A673 (cell line): ENCODE measurements around the gene SLC10A4. TPM values are rescaled to one million over a fixed set of nuclear protein-coding genes. Genes with fewer than 3 reads are reported as not detected.

Source experiments
- BruUV-seq: library from RNA; stranded (reverse); fragments of 400-500 nt; replicated peaks from 2 replicates; lab custom pipeline; 2021; lab: Mats Ljungman, UMichigan
- CTCF ChIA-PET: fragments of 300-600 bp; sonication (Branson Sonifier 250); formaldehyde crosslinking; loops from one replicate; lab custom pipeline; 2022; ENCODE audit warnings: antibody characterized with exemption; lab: Charles Lee
- POLR2A ChIA-PET: fragments of 300-600 bp; sonication (Branson Sonifier 250); formaldehyde crosslinking; loops from one replicate; lab custom pipeline; 2022; ENCODE audit warnings: antibody characterized with exemption; ENCODE audit not compliant: low non-redundant PET; lab: Charles Lee
- DNase-seq: peaks from one replicate; pipeline ENCODE4 v3.0.0-alpha.2; 2015; ENCODE audit warnings: low spot score
- H3K27ac ChIP-seq: fragments of 200-600 bp; sonication (generic); 2 replicates; pipeline ENCODE4 v1.5.1; 2016; ENCODE audit warnings: mixed run types, low read depth, mild to moderate bottlenecking, mixed read lengths, antibody characterized with exemption, low read length; ENCODE audit not compliant: poor library complexity, severe bottlenecking
- H3K27me3 ChIP-seq: fragments of 200-600 bp; sonication (generic); replicated peaks from 2 replicates; pipeline ENCODE4 v1.6.1; 2017; ENCODE audit warnings: mixed run types, low read depth, mild to moderate bottlenecking, mixed read lengths, antibody characterized with exemption, low read length; ENCODE audit not compliant: insufficient read depth, poor library complexity
- H3K36me3 ChIP-seq: fragments of 200-600 bp; sonication (generic); 2 replicates; pipeline ENCODE4 v1.6.1; 2016; ENCODE audit warnings: mixed run types, mild to moderate bottlenecking, mixed read lengths, antibody characterized with exemption, low read length; ENCODE audit not compliant: insufficient read depth, poor library complexity, severe bottlenecking
- H3K4me1 ChIP-seq: fragments of 200-600 bp; sonication (generic); 2 replicates; pipeline ENCODE4 v1.6.1; 2017; ENCODE audit warnings: mixed run types, mild to moderate bottlenecking, mixed read lengths, antibody characterized with exemption, low read length; ENCODE audit not compliant: insufficient read depth, poor library complexity, severe bottlenecking
- H3K4me3 ChIP-seq: fragments of 200-600 bp; sonication (generic); 2 replicates; pipeline ENCODE4 v1.5.1; 2016; ENCODE audit warnings: low read depth, mixed run types, mild to moderate bottlenecking, mixed read lengths, low read length; ENCODE audit not compliant: poor library complexity, severe bottlenecking
- H3K9me3 ChIP-seq: fragments of 200-600 bp; sonication (generic); 2 replicates; pipeline ENCODE4 v1.6.1; 2016; ENCODE audit warnings: mixed run types, low read depth, mild to moderate bottlenecking, mixed read lengths, antibody characterized with exemption, low read length; ENCODE audit not compliant: poor library complexity, severe bottlenecking
- EZH2 ChIP-seq: fragments of 200-600 bp; sonication (generic); IDR thresholded peaks from 2 replicates; pipeline ENCODE4 v1.6.1; 2017; ENCODE audit warnings: borderline replicate concordance, low read depth, mild to moderate bottlenecking, mixed read lengths, antibody characterized with exemption, low read length; ENCODE audit not compliant: poor library complexity, severe bottlenecking
- intact Hi-C: fragments of 100-400 bp; cut with micrococcal nuclease; formaldehyde crosslinking; loops from one replicate; pipeline ENCODE4 v1.10.0; 2022; ENCODE audit not compliant: unreplicated experiment
- total RNA-seq: library from RNA; stranded (reverse); gene quantifications from 2 replicates; pipeline ENCODE4 v1.2.3, GENCODE V29; 2021
- TF ChIP-seq, protein P1 (sequence below): fragments of 300-800, 200-600 bp; sonication (generic); conservative IDR thresholded peaks from 2 replicates; pipeline ENCODE4 v1.5.1; 2017; ENCODE audit warnings: low read depth, mild to moderate bottlenecking, antibody characterized with exemption, low read length, moderate library complexity, mixed read lengths

Gene SLC10A4
- total RNA-seq, 1 experiment from 2014 or later: 4.4 TPM

DNA sequence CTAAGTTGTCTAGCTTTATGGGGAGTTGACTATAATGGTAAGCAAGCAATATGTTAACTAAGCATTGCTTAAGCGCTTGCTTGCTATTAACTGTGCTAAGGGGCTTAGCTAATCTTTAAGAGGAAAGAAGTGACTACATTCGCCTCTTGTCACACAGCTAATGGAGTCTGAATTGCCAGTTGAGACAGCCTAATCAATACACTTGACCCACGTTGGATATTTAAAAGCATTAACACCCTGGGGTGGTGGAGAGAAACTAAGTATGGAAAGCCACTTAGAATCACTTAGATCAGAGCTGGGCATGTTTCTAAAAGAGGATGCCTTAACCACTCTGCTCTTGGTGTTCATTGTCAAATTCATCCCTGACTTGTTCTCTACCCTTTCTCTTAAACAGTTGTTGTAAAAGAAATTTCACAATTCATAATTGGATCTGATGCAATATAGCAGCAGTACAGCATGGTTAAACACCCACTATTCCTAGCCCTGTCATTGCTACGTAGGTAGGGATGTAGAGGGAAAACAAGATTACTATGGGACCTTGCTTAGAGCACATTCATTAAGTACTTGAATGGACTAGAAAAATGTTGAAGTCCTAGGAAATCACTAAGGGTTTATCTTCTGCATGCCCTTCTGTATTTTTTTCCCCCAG is 10.4 kb downstream of the SLC10A4 start:
- Histone ChIP-seq H3K36me3 (peaks cover under 1% of the 10 kb centered on the region), H3K9me3 (no peaks in the 10 kb centered on the region), H3K27me3 (peaks cover 13% of the 10 kb centered on the region), H3K4me3 (no peak overlapping the region), H3K27ac (no peak overlapping the region), H3K4me1 (peaks cover 4% of the 10 kb centered on the region)
- DNase-seq: peak; percentile 21
- POLR2A ChIA-PET: no interaction called here
- CTCF ChIA-PET: interaction anchor here (0.6 kb wide), 1 partner anchor 73 kb away, joined by 3 read pairs; no protein-coding TSS in a partner anchor
- intact Hi-C loops: no loop called here
- BruUV-seq: no TSS peak
- no peak for TF ChIP-seq EZH2
- TF ChIP-seq, protein P1, sequence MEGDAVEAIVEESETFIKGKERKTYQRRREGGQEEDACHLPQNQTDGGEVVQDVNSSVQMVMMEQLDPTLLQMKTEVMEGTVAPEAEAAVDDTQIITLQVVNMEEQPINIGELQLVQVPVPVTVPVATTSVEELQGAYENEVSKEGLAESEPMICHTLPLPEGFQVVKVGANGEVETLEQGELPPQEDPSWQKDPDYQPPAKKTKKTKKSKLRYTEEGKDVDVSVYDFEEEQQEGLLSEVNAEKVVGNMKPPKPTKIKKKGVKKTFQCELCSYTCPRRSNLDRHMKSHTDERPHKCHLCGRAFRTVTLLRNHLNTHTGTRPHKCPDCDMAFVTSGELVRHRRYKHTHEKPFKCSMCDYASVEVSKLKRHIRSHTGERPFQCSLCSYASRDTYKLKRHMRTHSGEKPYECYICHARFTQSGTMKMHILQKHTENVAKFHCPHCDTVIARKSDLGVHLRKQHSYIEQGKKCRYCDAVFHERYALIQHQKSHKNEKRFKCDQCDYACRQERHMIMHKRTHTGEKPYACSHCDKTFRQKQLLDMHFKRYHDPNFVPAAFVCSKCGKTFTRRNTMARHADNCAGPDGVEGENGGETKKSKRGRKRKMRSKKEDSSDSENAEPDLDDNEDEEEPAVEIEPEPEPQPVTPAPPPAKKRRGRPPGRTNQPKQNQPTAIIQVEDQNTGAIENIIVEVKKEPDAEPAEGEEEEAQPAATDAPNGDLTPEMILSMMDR: no peak

DNA sequence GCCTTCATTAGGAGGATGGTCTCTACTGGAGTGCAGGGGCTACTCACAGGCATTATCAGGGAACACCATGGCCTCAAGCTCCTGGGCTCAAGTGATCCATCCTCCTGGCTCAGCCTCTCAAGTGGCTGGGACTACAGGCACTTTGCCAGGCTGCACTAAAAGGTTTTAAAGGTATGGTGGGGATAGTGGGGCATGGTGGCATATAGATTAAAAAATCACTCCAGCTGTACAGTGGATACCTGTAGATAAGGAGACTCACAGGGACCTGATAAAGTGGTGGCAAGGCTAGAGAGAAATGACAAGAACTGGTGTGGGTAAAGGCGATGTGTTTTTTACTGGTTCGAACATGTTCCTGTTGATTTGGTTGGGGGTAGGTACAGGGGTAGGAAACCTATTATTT is 12.8 kb downstream of the SLC10A4 start:
- H3K4me3 ChIP-seq: no peak overlapping the region
- H3K4me1 ChIP-seq: peaks cover 4% of the 10 kb centered on the region
- TF ChIP-seq, protein P1: no peak
- TF ChIP-seq EZH2: no peak
- no peak for DNase-seq
- intact Hi-C loops: no loop called here
- no peaks in the 10 kb centered on the region for H3K9me3 ChIP-seq
- CTCF ChIA-PET: no interaction called here
- no TSS peak for BruUV-seq
- H3K27me3 ChIP-seq: no peaks in the 10 kb centered on the region
- peaks cover 10% of the 10 kb centered on the region for H3K36me3 ChIP-seq
- POLR2A ChIA-PET: no interaction called here
- no peak overlapping the region for H3K27ac ChIP-seq

GRCh38 chr4:48498895-48499294 is 15.8 kb downstream of the SLC10A4 start:
- Histone ChIP-seq H3K9me3 (no peaks in the 10 kb centered on the region), H3K4me1 (peaks cover 2% of the 10 kb centered on the region), H3K27ac (no peak overlapping the region), H3K27me3 (no peaks in the 10 kb centered on the region), H3K36me3 (peaks cover 11% of the 10 kb centered on the region), H3K4me3 (no peak overlapping the region)
- no peak for TF ChIP-seq EZH2
- TF ChIP-seq, protein P1: no peak
- ChIA-PET CTCF (no interaction called here), POLR2A (no interaction called here)
- no peak for DNase-seq
- BruUV-seq: no TSS peak
- intact Hi-C loops: no loop called here
